Hepatocyte (in vitro differentiated cells): Measurements from ENCODE around the gene LGALS14. TPM values are rescaled to one million over a fixed set of nuclear protein-coding genes. Genes with fewer than 3 reads are reported as not detected.

Source experiments
- DNase-seq: peaks from one replicate; pipeline ENCODE4 v3.0.0-alpha.2; 2016; ENCODE audit warnings: low spot score
- H2AFZ ChIP-seq: fragments of 200-600 bp; sonication (generic); 2 replicates; pipeline ENCODE4 v1.6.0; 2016; ENCODE audit warnings: antibody characterized with exemption, mild to moderate bottlenecking
- H3K27ac ChIP-seq: fragments of 200-600 bp; sonication (generic); 2 replicates; pipeline ENCODE4 v1.5.1; 2016; ENCODE audit warnings: mild to moderate bottlenecking
- H3K27me3 ChIP-seq: fragments of 200-600 bp; sonication (generic); 2 replicates; pipeline ENCODE4 v1.6.1; 2016
- H3K36me3 ChIP-seq: fragments of 200-600 bp; sonication (generic); replicated peaks from 2 replicates; pipeline ENCODE4 v1.5.1; 2016; ENCODE audit warnings: low read depth; ENCODE audit not compliant: insufficient read depth
- H3K4me1 ChIP-seq: fragments of 200-600 bp; sonication (generic); 2 replicates; pipeline ENCODE4 v1.5.1; 2016; ENCODE audit warnings: mild to moderate bottlenecking, moderate library complexity; ENCODE audit not compliant: insufficient read depth
- H3K4me2 ChIP-seq: fragments of 200-600 bp; sonication (generic); 2 replicates; pipeline ENCODE4 v1.6.0; 2016
- H3K4me3 ChIP-seq: fragments of 200-600 bp; sonication (generic); 2 replicates; pipeline ENCODE4 v1.5.1; 2016; ENCODE audit warnings: mild to moderate bottlenecking
- H3K79me2 ChIP-seq: fragments of 200-600 bp; sonication (generic); 2 replicates; pipeline ENCODE4 v1.6.0; 2017; ENCODE audit warnings: mild to moderate bottlenecking
- H3K9me2 ChIP-seq: fragments of 200-600 bp; sonication (generic); replicated peaks from 2 replicates; pipeline ENCODE4 v1.6.0; 2017; ENCODE audit warnings: mild to moderate bottlenecking; ENCODE audit not compliant: insufficient read depth
- H3K9me3 ChIP-seq: fragments of 200-600 bp; sonication (generic); 2 replicates; pipeline ENCODE4 v1.5.1; 2016; ENCODE audit warnings: low read depth, mild to moderate bottlenecking
- H4K20me1 ChIP-seq: fragments of 200-600 bp; sonication (generic); 2 replicates; pipeline ENCODE4 v1.6.0; 2016; ENCODE audit warnings: mild to moderate bottlenecking; ENCODE audit not compliant: insufficient read depth, poor library complexity, severe bottlenecking
- EZH2 ChIP-seq: fragments of 200-600 bp; sonication (generic); IDR thresholded peaks from 2 replicates; pipeline ENCODE4 v1.6.1; 2016; ENCODE audit warnings: antibody characterized with exemption, mild to moderate bottlenecking, borderline replicate concordance
- EZH2phosphoT487 ChIP-seq: fragments of 200-600 bp; sonication (generic); IDR thresholded peaks from one replicate; pipeline ENCODE4 v1.6.1; 2018; ENCODE audit warnings: antibody characterized with exemption, mild to moderate bottlenecking, low read depth, moderate library complexity; ENCODE audit not compliant: unreplicated experiment, severe bottlenecking
- WGBS: methylation state at CpG from one replicate; pipeline ENCODE4 v1.1.6; 2016; ENCODE audit warnings: low lambda C conversion rate; ENCODE audit errors: missing lambda C conversion rate; 5-methylcytosine and 5-hydroxymethylcytosine counted together
- polyA plus RNA-seq: library from polyadenylated mRNA; unstranded; fragments of >200 nt; fragmentation: Nextera tagmentation; extraction: Ambion mirVana; gene quantifications from 2 replicates; pipeline ENCODE4 v1.2.1, GENCODE V29; 2016
- small RNA-seq: library from RNA; depleted of rRNA; stranded (forward); fragments of <200 nt; gene quantifications from one replicate; pipeline ENCODE3, GENCODE V24; 2014
- total RNA-seq: library from RNA; depleted of rRNA; stranded (reverse); fragments of >200 nt; gene quantifications from 2 replicates; pipeline ENCODE4 v1.2.3, GENCODE V29; 2014
- TF ChIP-seq, protein P1 (sequence below): fragments of 200-600 bp; sonication (generic); IDR thresholded peaks from 2 replicates; pipeline ENCODE4 v1.5.1; 2016; ENCODE audit warnings: antibody characterized with exemption, mild to moderate bottlenecking; ENCODE audit not compliant: poor library complexity

Gene LGALS14
- total and polyA plus RNA-seq, 2 experiments from 2014 or later: 1.2 to 1.3 TPM

DNA sequence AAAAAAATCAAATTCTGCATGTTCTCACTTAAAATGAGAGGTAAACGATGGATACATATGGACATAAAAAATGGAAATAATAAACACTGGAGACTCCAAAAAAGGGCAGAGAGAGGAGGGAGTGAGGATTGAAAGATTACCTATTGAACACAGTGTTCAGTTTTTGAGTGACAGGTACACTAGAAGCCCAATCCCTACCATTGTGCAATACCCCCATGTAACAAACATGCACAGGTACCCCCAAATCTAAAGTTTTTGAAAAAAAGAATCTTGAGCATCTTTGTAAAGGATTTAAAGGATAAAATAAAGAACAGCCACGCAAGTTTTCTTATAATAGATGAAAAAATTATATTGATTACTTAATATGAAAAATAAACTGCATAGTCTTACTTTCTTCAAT lies 50.3 kb downstream of the LGALS14 start:
- H3K9me2 ChIP-seq: no peaks in the 10 kb centered on the region
- WGBS: 76% methylated on average over 2 of the region's 2 CpGs
- H3K79me2 ChIP-seq: no peaks in the 10 kb centered on the region
- H3K27ac ChIP-seq: no peak overlapping the region
- H3K4me1 ChIP-seq: no peaks in the 10 kb centered on the region
- H2AFZ ChIP-seq: no peak overlapping the region
- no peaks in the 10 kb centered on the region for H3K36me3 ChIP-seq
- peaks cover 15% of the 10 kb centered on the region for H3K27me3 ChIP-seq
- no peaks in the 10 kb centered on the region for H4K20me1 ChIP-seq
- no peak overlapping the region for H3K4me2 ChIP-seq
- TF ChIP-seq EZH2 (no peak), EZH2phosphoT487 (no peak)
- TF ChIP-seq, protein P1, sequence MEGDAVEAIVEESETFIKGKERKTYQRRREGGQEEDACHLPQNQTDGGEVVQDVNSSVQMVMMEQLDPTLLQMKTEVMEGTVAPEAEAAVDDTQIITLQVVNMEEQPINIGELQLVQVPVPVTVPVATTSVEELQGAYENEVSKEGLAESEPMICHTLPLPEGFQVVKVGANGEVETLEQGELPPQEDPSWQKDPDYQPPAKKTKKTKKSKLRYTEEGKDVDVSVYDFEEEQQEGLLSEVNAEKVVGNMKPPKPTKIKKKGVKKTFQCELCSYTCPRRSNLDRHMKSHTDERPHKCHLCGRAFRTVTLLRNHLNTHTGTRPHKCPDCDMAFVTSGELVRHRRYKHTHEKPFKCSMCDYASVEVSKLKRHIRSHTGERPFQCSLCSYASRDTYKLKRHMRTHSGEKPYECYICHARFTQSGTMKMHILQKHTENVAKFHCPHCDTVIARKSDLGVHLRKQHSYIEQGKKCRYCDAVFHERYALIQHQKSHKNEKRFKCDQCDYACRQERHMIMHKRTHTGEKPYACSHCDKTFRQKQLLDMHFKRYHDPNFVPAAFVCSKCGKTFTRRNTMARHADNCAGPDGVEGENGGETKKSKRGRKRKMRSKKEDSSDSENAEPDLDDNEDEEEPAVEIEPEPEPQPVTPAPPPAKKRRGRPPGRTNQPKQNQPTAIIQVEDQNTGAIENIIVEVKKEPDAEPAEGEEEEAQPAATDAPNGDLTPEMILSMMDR: no peak
- no peaks in the 10 kb centered on the region for H3K9me3 ChIP-seq
- DNase-seq: no peak
- no peak overlapping the region for H3K4me3 ChIP-seq

DNA sequence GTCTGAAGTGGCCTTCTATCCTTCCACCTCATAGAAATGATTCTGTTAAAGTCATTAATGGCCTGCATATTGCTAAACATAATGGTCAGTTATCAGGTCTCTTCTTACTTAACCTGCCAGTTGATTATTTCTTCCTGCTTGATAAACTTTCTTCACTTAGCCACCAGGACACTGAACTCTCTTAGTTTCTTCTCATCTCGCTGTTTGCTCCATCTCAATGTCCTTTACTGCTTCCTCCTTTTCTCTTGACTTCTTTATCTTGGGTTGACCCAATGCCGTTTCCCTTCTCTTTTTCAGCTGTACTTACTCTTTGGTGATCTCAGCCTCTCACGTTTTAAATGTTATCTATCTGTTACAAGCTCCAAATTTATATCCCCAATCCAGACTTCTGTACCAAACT lies 50.7 kb downstream of the LGALS14 start:
- H3K79me2 ChIP-seq: no peaks in the 10 kb centered on the region
- TF ChIP-seq, protein P1: no peak
- no peak for TF ChIP-seq EZH2
- TF ChIP-seq EZH2phosphoT487: no peak
- no peaks in the 10 kb centered on the region for H3K9me2 ChIP-seq
- H3K4me3 ChIP-seq: no peak overlapping the region
- no peaks in the 10 kb centered on the region for H3K4me1 ChIP-seq
- WGBS: 78% methylated on average over 3 of the region's 3 CpGs
- no peak overlapping the region for H2AFZ ChIP-seq
- no peak overlapping the region for H3K27ac ChIP-seq
- H3K27me3 ChIP-seq: peaks cover 18% of the 10 kb centered on the region
- H3K9me3 ChIP-seq: no peaks in the 10 kb centered on the region
- H4K20me1 ChIP-seq: no peaks in the 10 kb centered on the region
- H3K36me3 ChIP-seq: no peaks in the 10 kb centered on the region
- no peak for DNase-seq
- no peak overlapping the region for H3K4me2 ChIP-seq

Small RNA genes lying within 50 kb of the gene (small RNA-seq; reads per million reads assigned to genes)
- not detected for gene RPS29P27

Other genes with a start within 250 kb of the LGALS14 start
- 53.1 and 57.2 TPM in 2 replicates for gene TIMM50, start 223.6 kb upstream of the LGALS14 start, total RNA-seq
- gene TIMM50, start 223.6 kb upstream of the LGALS14 start, polyA plus RNA-seq: 56.4 and 61.7 TPM in 2 replicates
- gene DLL3, start 205.5 kb upstream of the LGALS14 start, total RNA-seq: 0.16 and 1.6 TPM in 2 replicates
- 1.1 and 1.3 TPM in 2 replicates for gene DLL3, start 205.5 kb upstream of the LGALS14 start, polyA plus RNA-seq
- 0.50 and 2.0 TPM in 2 replicates for gene SELENOV, start 189.3 kb upstream of the LGALS14 start, total RNA-seq
- 0.98 and 2.2 TPM in 2 replicates for gene SELENOV, start 189.3 kb upstream of the LGALS14 start, polyA plus RNA-seq
- 3.4 and 3.7 TPM in 2 replicates for gene EID2B, start 171.6 kb upstream of the LGALS14 start, total RNA-seq
- 1.0 and 2.2 TPM in 2 replicates for gene EID2B, start 171.6 kb upstream of the LGALS14 start, polyA plus RNA-seq
- 13.6 and 18.6 TPM in 2 replicates for gene EID2, start 164.3 kb upstream of the LGALS14 start, total RNA-seq
- gene EID2, start 164.3 kb upstream of the LGALS14 start, polyA plus RNA-seq: 29.3 and 34.8 TPM in 2 replicates
- gene LGALS13, start 102.0 kb upstream of the LGALS14 start, total RNA-seq: not detected in 2 replicates
- gene LGALS13, start 102.0 kb upstream of the LGALS14 start, polyA plus RNA-seq: not detected in 2 replicates
- not detected in 2 replicates for gene LGALS16, start 48.6 kb upstream of the LGALS14 start, total RNA-seq
- gene LGALS16, start 48.6 kb upstream of the LGALS14 start, polyA plus RNA-seq: not detected in 2 replicates
- not detected in 2 replicates for gene CLC, start 33.5 kb downstream of the LGALS14 start, total RNA-seq
- gene CLC, start 33.5 kb downstream of the LGALS14 start, polyA plus RNA-seq: not detected in 2 replicates
- not detected in 2 replicates for gene LEUTX, start 74.4 kb downstream of the LGALS14 start, total RNA-seq
- not detected in 2 replicates for gene LEUTX, start 74.4 kb downstream of the LGALS14 start, polyA plus RNA-seq
- 10.5 and 12.2 TPM in 2 replicates for gene DYRK1B, start 129.7 kb downstream of the LGALS14 start, total RNA-seq
- gene DYRK1B, start 129.7 kb downstream of the LGALS14 start, polyA plus RNA-seq: 25.7 and 28.0 TPM in 2 replicates
- gene FBL, start 141.9 kb downstream of the LGALS14 start, total RNA-seq: 104 and 126 TPM in 2 replicates
- 69.6 and 79.4 TPM in 2 replicates for gene FBL, start 141.9 kb downstream of the LGALS14 start, polyA plus RNA-seq
- 31.2 and 48.2 TPM in 2 replicates for gene FCGBP, start 230.2 kb downstream of the LGALS14 start, total RNA-seq
- gene FCGBP, start 230.2 kb downstream of the LGALS14 start, polyA plus RNA-seq: 2.4 and 3.1 TPM in 2 replicates